ENCODE data around the gene LRRC58. TPM values are rescaled to one million over a fixed set of nuclear protein-coding genes. Genes with fewer than 3 reads are reported as not detected.
"Not testable (repeated sequence)": the region's sequence is repeated elsewhere in the genome, so short reads cannot be mapped to it uniquely, and the experiment has no call there.

The LRRC58 gene
- total RNA-seq, 2 experiments from 2014 or later, result 20.7 to 22.2 TPM

DNA sequence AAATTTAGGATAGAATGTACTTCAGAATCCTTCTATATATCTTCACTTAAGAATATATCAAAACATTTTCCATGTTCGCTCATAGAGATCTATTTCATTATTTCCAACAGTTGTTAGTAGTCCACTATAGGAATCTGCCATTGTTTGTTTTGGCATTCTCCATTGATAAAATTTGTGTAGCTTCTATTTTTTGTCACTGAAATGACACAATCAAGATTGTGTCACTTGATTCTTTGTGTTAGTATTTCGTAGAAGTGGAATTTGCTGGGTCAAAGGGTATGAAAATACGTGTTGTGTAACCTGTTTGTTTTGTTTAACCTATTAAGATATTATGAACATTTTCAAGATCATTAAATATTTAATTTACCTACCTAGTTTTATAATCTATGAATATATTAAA lies 48.2 kb downstream of the LRRC58 start:
- Mint-ChIP-seq H3K36me3 (ENCODE audit: low read depth) (no peaks in the 10 kb centered on the region), H3K9me3 (ENCODE audit: low read depth) (no peaks in the 10 kb centered on the region), H3K4me3 (no peak overlapping the region), H3K27ac (no peak overlapping the region), H3K4me1 (no peaks in the 10 kb centered on the region), H3K27me3 (peaks cover 5% of the 10 kb centered on the region)
- DNase-seq (no peak), ATAC-seq (no peak)
- ChIA-PET POLR2A (interaction anchor here (0.6 kb wide), 1 partner anchor 34 kb away, joined by 7 read pairs; no protein-coding TSS in a partner anchor), CTCF (interaction anchor here (1.8 kb wide), 1 partner anchor 116 kb away, joined by 7 read pairs; no protein-coding TSS in a partner anchor)
- intact Hi-C loops (cut with DNase I, micrococcal nuclease), result no loop called here

GRCh38 chr3:120299403-120299802 lies 49.8 kb downstream of the LRRC58 start:
- intact Hi-C loops (cut with DNase I, micrococcal nuclease), result no loop called here
- CTCF ChIA-PET, result interaction anchor here (1.0 kb wide), 1 partner anchor 137 kb away, joined by 3 read pairs; no protein-coding TSS in a partner anchor
- no peak overlapping the region for H3K27ac Mint-ChIP-seq
- ATAC-seq (no peak), DNase-seq (no peak)
- no peaks in the 10 kb centered on the region for H3K4me1 Mint-ChIP-seq
- no peaks in the 10 kb centered on the region for H3K36me3 Mint-ChIP-seq (ENCODE audit: low read depth)
- H3K4me3 Mint-ChIP-seq, result no peak overlapping the region
- POLR2A ChIA-PET, result no interaction called here
- H3K9me3 Mint-ChIP-seq (ENCODE audit: low read depth), result no peaks in the 10 kb centered on the region
- H3K27me3 Mint-ChIP-seq, result peaks cover 2% of the 10 kb centered on the region

- CTCF ChIA-PET, result no interaction called here
- ATAC-seq (no peak), DNase-seq (no peak)
- intact Hi-C loops (cut with DNase I, micrococcal nuclease), result loop anchor here in 1 of 2 experiments (1.0 kb wide), 1 partner anchor 19 kb away; no protein-coding TSS in a partner anchor
- Mint-ChIP-seq H3K9me3 (ENCODE audit: low read depth) (no peaks in the 10 kb centered on the region), H3K4me3 (no peak overlapping the region), H3K27ac (no peak overlapping the region), H3K36me3 (ENCODE audit: low read depth) (no peaks in the 10 kb centered on the region), H3K27me3 (peaks cover 2% of the 10 kb centered on the region), H3K4me1 (no peaks in the 10 kb centered on the region)
- POLR2A ChIA-PET, result no interaction called here
Measured at GRCh38 chr3:120298996-120299395, 50.2 kb downstream of the LRRC58 start.

DNA sequence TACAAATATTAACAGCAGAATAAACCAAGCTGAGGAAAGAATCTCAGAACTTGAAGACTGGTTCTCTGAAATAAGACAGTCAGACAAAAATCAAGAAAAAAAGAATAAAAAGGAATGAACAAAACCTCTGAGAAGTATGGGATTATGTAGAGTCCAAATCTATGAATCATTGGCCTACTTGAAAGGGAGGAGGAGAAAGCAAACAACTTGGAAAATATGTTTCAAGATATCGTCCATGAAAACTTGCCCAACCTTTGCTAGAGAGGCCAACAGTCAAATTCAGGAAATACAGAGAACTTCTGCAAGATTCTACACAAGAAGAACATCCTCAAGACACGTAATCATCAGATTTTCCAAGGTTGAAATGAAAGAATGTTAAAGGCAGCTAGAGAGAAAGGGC lies 57.6 kb downstream of the LRRC58 start:
- H3K4me3 Mint-ChIP-seq; ATAC-seq; H3K36me3 Mint-ChIP-seq (ENCODE audit: low read depth); intact Hi-C loops (cut with DNase I, micrococcal nuclease); DNase-seq; H3K27ac Mint-ChIP-seq; H3K4me1 Mint-ChIP-seq; POLR2A ChIA-PET: not testable (repeated sequence)
- H3K27me3 Mint-ChIP-seq, result peaks cover 24% of the 10 kb centered on the region
- CTCF ChIA-PET, result interaction anchor here (0.7 kb wide), 1 partner anchor 69 kb away, joined by 3 read pairs; no protein-coding TSS in a partner anchor
- H3K9me3 Mint-ChIP-seq (ENCODE audit: low read depth), result peaks cover 10% of the 10 kb centered on the region

GRCh38 chr3:120289636-120290035 lies 59.5 kb downstream of the LRRC58 start:
- H3K27ac Mint-ChIP-seq, result no peak overlapping the region
- DNase-seq, result no peak
- peaks cover 6% of the 10 kb centered on the region for H3K36me3 Mint-ChIP-seq (ENCODE audit: low read depth)
- ChIA-PET CTCF (no interaction called here), POLR2A (no interaction called here)
- peaks cover 36% of the 10 kb centered on the region for H3K27me3 Mint-ChIP-seq
- intact Hi-C loops (cut with DNase I, micrococcal nuclease), result no loop called here
- no peak for ATAC-seq
- H3K4me3 Mint-ChIP-seq, result no peak overlapping the region
- H3K4me1 Mint-ChIP-seq, result peaks cover 1% of the 10 kb centered on the region
- peaks cover 10% of the 10 kb centered on the region for H3K9me3 Mint-ChIP-seq (ENCODE audit: low read depth)

DNA sequence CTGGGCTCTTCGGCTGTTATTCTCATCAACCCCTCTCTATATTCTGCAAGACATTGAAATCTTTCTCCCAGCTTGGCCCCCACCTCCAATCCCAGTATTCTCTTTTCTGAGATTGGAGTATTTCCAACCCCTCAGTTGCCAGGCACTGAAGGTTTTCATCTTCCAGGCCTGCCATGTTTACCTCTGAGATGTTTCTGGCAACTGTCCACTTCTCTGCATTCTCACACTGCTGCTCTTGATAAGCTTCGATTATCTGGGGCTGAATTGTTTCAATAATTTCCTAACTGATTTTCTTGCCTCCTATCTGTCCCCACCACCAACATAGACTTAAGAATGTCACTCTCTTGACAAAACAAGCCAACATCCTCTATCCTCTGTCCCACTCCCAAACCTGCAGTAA lies 62.7 kb downstream of the LRRC58 start:
- ChIA-PET POLR2A (no interaction called here), CTCF (interaction anchor here (0.6 kb wide), 1 partner anchor 221 kb away, joined by 4 read pairs; no protein-coding TSS in a partner anchor)
- peaks cover 2% of the 10 kb centered on the region for H3K4me1 Mint-ChIP-seq
- intact Hi-C loops (cut with DNase I, micrococcal nuclease), result no loop called here
- DNase-seq, result no peak
- ATAC-seq, result no peak
- no peak overlapping the region for H3K27ac Mint-ChIP-seq
- no peaks in the 10 kb centered on the region for H3K36me3 Mint-ChIP-seq (ENCODE audit: low read depth)
- H3K4me3 Mint-ChIP-seq, result no peak overlapping the region
- no peaks in the 10 kb centered on the region for H3K9me3 Mint-ChIP-seq (ENCODE audit: low read depth)
- peaks cover 43% of the 10 kb centered on the region for H3K27me3 Mint-ChIP-seq

DNA sequence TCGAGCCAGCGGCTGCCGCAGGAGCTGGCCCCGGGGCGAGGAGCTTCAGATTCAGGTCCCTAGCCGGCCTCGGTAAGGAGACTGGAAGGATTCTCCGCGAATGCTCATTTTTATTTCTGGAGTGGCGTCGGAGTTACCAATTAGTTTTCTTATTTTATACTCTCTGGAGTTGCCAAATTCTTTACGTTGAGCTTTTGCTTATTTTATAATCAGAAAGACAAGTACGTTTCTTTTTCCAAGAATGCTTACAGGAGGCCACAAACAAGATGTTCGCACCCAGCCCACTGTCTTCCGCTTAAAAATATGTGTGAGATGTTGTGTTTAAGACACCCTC lies 63.7 kb downstream of the LRRC58 start:
- H3K27ac Mint-ChIP-seq, result no peak overlapping the region
- intact Hi-C loops (cut with DNase I, micrococcal nuclease), result no loop called here
- H3K9me3 Mint-ChIP-seq (ENCODE audit: low read depth), result no peaks in the 10 kb centered on the region
- H3K36me3 Mint-ChIP-seq (ENCODE audit: low read depth), result no peaks in the 10 kb centered on the region
- POLR2A ChIA-PET, result no interaction called here
- H3K4me1 Mint-ChIP-seq, result peaks cover 2% of the 10 kb centered on the region
- ATAC-seq (no peak), DNase-seq (no peak)
- H3K27me3 Mint-ChIP-seq, result peaks cover 49% of the 10 kb centered on the region
- CTCF ChIA-PET, result interaction anchor here (0.6 to 0.8 kb wide), 3 partner anchors 42 to 527 kb away, joined by 3 to 5 read pairs (median 3); no protein-coding TSS in a partner anchor
- no peak overlapping the region for H3K4me3 Mint-ChIP-seq

- ATAC-seq, result peak; percentile 74
- intact Hi-C loops (cut with DNase I, micrococcal nuclease), result no loop called here
- ChIA-PET POLR2A (interaction anchor here (0.7 kb wide), 1 partner anchor 15 kb away, joined by 3 read pairs; no protein-coding TSS in a partner anchor), CTCF (interaction anchor here (0.6 to 0.8 kb wide), 3 partner anchors 41 to 528 kb away, joined by 3 to 5 read pairs (median 3); no protein-coding TSS in a partner anchor)
- Mint-ChIP-seq H3K9me3 (ENCODE audit: low read depth) (no peaks in the 10 kb centered on the region), H3K27ac (no peak within 1 kb of the TSS), H3K27me3 (peaks cover 49% of the 10 kb centered on the region), H3K4me3 (peak within 1 kb of the TSS; percentile 9), H3K4me1 (peaks cover 2% of the 10 kb centered on the region), H3K36me3 (ENCODE audit: low read depth) (no peaks in the 10 kb centered on the region)
- peak; percentile 32 for DNase-seq
Measured at GRCh38 chr3:120284747-120285507, 64.2 kb downstream of the LRRC58 start, which contains the start of gene GPR156. Gene GPR156 (minus strand): TSS chr3:120285222. CDS start chr3:120244098, 41,124 bp downstream.

DNA sequence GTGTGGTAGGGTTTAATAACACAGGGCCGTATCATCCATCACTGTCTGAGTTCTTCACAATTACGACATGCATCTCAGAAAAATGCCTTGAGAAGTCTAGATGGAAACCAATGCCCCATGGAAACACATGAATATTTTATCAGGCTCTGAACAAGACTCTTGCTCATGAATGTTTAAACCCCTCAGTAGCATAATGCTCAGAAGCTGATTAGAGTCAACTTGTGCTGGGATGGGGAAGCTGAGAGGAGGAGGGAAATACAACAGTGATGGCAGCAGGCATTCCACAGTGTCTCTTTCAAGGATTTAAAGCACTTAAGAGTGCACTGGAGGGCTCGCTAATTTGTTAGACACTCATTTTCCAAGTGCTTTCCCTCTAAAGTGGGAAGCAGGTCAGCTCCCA lies 67.9 kb downstream of the LRRC58 start:
- Mint-ChIP-seq H3K27ac (no peak overlapping the region), H3K27me3 (peaks cover 48% of the 10 kb centered on the region), H3K4me1 (peaks cover 2% of the 10 kb centered on the region), H3K9me3 (ENCODE audit: low read depth) (no peaks in the 10 kb centered on the region), H3K36me3 (ENCODE audit: low read depth) (no peaks in the 10 kb centered on the region), H3K4me3 (no peak overlapping the region)
- ChIA-PET POLR2A (no interaction called here), CTCF (interaction anchor here (0.7 kb wide), 1 partner anchor 117 kb away, joined by 3 read pairs; no protein-coding TSS in a partner anchor)
- intact Hi-C loops (cut with DNase I, micrococcal nuclease), result no loop called here
- no peak for DNase-seq
- ATAC-seq, result no peak

DNA sequence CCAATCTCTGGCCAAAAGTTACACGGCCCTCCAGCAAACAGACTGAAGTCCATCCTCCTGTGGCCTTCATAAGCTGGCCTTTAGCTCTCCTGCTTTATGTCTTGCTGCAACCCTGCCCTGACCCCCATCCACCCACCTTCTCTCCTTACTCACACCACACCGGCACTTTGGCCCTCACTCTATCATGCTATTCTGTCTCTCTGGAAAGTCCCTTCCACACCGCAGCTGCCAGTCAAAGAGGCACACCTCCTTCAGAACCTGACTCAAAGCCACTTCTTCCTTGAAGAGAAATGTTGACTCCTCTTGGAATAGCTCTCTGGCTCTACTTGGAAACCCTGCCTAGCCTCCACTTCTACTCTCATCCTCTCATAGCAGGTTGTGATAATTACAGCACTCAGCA lies 68.6 kb downstream of the LRRC58 start:
- no peaks in the 10 kb centered on the region for H3K36me3 Mint-ChIP-seq (ENCODE audit: low read depth)
- H3K4me3 Mint-ChIP-seq, result no peak overlapping the region
- no peak for DNase-seq
- intact Hi-C loops (cut with DNase I, micrococcal nuclease), result no loop called here
- ChIA-PET POLR2A (no interaction called here), CTCF (interaction anchor here (0.6 to 0.7 kb wide), 2 partner anchors 118 to 548 kb away, joined by 3 read pairs; no protein-coding TSS in a partner anchor)
- H3K27me3 Mint-ChIP-seq, result peaks cover 48% of the 10 kb centered on the region
- no peaks in the 10 kb centered on the region for H3K9me3 Mint-ChIP-seq (ENCODE audit: low read depth)
- H3K4me1 Mint-ChIP-seq, result peaks cover 2% of the 10 kb centered on the region
- H3K27ac Mint-ChIP-seq, result no peak overlapping the region
- no peak for ATAC-seq

DNA sequence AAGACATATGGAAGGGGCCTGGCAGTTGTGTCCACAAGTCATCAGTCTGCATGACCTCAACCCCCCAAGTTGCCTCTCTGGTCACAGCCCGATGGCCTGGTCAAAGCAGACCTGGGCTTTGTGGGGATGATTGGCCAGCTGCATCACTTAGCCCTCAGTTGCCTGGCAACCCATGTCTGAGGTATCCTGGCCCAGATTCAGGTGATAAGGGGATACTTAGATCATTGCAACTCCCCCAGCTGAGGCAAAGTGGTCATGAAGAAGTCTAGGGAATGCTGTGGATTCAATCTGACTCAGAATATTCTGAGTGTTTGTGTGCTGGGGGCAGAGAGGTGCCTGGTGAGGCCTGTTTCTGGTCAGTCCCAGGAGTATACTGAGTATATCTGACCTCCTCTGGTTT lies 69.1 kb downstream of the LRRC58 start:
- ChIA-PET CTCF (interaction anchor here (0.6 kb wide), 1 partner anchor 547 kb away, joined by 3 read pairs; no protein-coding TSS in a partner anchor), POLR2A (no interaction called here)
- intact Hi-C loops (cut with DNase I, micrococcal nuclease), result no loop called here
- Mint-ChIP-seq H3K4me1 (peaks cover 2% of the 10 kb centered on the region), H3K4me3 (no peak overlapping the region), H3K27ac (no peak overlapping the region), H3K27me3 (peaks cover 50% of the 10 kb centered on the region), H3K36me3 (ENCODE audit: low read depth) (no peaks in the 10 kb centered on the region), H3K9me3 (ENCODE audit: low read depth) (no peaks in the 10 kb centered on the region)
- no peak for DNase-seq
- ATAC-seq, result no peak

GRCh38 chr3:120276767-120277166 lies 72.4 kb downstream of the LRRC58 start:
- Mint-ChIP-seq H3K9me3 (ENCODE audit: low read depth) (no peaks in the 10 kb centered on the region), H3K4me1 (no peaks in the 10 kb centered on the region), H3K36me3 (ENCODE audit: low read depth) (no peaks in the 10 kb centered on the region), H3K4me3 (no peak overlapping the region), H3K27me3 (peaks cover 34% of the 10 kb centered on the region), H3K27ac (no peak overlapping the region)
- CTCF ChIA-PET, result interaction anchor here (0.6 kb wide), 2 partner anchors 125 to 385 kb away, joined by 3 read pairs; no protein-coding TSS in a partner anchor
- POLR2A ChIA-PET, result no interaction called here
- intact Hi-C loops (cut with DNase I, micrococcal nuclease), result no loop called here
- ATAC-seq (no peak), DNase-seq (no peak)

All from activated CD4-positive, alpha-beta T cell treated with anti-CD3 and anti-CD28 coated beads for 36 hours (primary cell).